GM21717 (cell line): ENCODE measurements around the gene RAB11FIP3.

ENCODE experiments used
- ATAC-seq: cut with Tn5 transposase; IDR thresholded peaks from one replicate; pipeline ENCODE4 v1.9.1; 2021; ENCODE audit warnings: mild to moderate bottlenecking, moderate library complexity; ENCODE audit not compliant: unreplicated experiment

The RAB11FIP3 gene

DNA sequence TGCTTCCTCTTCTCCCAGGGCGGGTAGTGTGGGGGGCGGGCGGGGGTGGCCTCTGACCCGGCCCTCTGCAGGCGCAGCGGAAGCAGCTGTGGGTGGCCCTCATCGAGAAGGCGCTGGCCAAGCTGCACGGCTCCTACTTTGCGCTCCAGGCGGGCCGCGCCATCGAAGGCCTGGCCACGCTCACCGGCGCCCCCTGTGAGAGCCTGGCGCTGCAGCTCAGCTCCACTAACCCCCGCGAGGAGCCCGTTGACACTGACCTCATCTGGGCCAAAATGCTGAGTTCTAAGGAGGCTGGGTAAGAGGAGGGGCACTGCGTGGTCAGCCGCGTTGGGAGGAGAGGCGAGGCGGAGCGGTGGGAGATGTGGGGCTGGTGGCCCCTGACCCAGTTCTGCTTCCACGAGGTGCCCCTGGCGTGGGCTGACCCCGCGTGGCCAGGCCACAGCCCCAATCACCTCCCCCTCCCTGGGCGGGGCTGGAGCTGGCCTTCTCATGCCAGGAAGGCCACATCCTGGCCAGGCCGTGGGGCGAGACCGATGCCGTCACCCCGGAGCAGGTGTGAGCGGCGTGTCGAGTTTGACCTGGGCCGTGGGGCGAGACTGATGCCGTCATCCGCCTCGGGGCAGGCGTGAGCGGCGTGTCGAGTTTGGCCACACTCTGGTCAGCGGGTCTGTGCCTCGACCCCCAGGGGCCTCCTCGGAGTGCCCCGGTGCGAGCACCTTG, 124.3 kb downstream of the RAB11FIP3 start:
- no peak for ATAC-seq

DNA sequence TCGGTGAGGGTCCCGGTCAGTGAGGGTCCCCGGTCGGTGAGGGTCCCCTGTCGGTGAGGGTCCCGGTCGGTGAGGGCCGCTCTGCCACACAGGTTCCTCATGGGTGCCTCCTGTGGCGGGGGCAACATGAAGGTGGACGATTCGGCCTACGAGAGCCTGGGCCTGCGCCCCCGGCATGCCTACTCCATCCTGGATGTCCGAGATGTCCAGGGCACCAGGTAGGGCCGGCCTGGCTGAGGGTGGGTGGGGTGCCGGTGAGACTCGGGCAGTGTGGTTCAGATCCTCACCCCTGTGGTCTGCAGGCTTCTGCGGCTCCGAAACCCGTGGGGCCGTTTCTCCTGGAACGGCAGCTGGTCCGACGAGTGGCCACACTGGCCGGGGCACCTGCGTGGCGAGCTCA, 125.8 kb downstream of the RAB11FIP3 start:
- no peak for ATAC-seq

DNA sequence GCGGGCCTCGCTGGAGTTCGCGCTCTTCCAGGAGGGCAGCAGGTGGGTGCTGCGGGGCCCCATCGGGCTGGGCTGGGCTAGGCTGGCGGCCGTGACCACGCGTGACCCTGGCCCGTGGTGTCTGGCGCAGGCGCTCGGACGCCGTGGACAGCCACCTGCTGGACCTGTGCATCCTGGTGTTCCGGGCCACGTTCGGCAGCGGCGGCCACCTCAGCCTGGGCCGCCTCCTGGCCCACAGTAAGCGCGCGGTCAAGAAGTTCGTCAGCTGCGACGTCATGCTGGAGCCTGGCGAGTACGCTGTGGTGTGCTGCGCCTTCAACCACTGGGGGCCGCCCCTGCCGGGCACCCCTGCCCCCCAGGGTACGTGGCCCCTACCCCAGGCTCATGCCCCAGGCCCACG, 126.7 kb downstream of the RAB11FIP3 start:
- no peak for ATAC-seq

DNA sequence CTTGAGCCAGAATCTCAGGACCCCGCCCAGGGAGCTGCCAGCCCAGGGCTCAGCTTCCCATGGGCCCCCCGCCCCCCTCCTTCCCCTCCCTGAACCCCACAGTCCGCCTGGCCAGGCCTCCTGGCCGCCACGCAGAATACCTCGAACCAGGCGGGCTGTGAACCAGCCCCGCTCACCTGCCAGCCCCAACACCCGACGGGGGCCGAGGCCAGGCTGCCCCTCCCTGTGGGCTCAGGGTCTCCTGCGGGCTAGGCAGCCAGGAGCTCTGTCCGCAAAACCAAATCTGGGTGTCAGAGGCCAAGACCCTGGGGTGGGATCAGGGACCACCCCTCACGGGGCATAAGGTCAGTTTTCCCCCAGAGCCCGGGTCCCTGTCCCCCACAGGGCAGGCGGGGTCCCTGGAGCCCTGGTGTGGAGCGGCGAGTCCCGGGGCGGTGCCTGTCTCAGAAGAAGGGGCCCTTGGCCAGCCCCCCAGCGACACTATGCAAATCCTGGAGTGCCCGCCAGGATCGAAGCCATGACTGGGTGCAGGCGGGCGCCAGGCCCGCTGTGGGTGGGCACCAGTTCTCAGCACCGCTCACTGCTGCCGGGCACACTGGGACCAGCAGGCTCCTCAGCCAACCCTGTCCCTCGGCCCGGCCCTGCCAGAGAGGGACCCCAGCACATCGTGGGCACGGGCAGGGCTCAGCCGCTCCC, 128.3 kb downstream of the RAB11FIP3 start:
- ATAC-seq = no peak

DNA sequence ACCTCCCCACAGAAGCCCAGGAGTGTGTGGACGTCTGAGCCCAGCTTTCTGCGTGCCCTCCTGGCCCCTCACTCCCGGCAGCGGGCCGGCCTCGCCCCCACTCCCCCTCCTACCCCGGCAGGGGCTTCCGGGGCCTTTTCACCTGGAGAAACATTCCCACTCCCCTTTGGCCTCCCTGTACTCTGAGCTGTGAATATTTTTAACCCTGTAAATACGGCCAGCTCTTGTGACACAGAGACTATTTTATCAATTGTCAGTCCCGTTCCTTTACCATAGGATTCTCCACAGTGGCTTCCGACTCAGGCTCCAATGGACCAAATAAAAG, 128.8 kb downstream of the RAB11FIP3 start:
- ATAC-seq = no peak

DNA sequence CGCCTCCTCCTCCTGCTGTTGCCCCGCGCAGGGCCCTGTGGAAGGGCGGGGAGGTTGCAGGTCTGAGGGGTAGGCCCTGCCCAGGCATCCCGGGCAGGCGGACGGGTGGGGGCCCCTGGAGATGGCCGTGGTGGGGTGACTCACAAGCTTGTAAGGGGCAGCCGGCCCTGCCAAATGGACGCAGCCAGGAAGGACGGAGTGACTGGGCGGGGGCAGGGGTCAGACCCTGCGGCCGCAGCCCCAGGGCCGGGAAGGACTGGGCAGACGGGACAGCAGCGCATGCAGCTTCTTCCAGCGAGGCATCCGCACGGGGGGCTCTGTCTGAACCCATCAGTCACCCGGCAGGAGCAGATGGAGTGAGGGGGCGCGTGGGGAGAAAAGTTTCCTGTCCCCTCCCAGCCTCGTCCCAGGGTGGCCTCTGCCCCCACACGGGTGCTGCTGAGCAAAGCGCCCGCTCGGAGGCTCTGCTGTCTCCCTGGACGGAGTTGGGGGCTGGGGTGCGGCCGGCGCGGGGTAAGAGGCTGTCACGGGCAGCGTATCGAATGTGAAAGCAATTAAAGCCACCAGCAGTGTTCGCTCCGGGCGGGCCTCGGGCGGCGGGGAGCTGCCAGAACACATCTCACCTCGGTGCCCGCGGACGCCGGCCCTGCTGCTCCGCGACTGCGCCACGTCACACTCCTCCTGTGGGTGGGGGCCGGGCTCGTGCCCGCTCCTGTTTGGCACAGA, 129.4 kb downstream of the RAB11FIP3 start:
- no peak for ATAC-seq

DNA sequence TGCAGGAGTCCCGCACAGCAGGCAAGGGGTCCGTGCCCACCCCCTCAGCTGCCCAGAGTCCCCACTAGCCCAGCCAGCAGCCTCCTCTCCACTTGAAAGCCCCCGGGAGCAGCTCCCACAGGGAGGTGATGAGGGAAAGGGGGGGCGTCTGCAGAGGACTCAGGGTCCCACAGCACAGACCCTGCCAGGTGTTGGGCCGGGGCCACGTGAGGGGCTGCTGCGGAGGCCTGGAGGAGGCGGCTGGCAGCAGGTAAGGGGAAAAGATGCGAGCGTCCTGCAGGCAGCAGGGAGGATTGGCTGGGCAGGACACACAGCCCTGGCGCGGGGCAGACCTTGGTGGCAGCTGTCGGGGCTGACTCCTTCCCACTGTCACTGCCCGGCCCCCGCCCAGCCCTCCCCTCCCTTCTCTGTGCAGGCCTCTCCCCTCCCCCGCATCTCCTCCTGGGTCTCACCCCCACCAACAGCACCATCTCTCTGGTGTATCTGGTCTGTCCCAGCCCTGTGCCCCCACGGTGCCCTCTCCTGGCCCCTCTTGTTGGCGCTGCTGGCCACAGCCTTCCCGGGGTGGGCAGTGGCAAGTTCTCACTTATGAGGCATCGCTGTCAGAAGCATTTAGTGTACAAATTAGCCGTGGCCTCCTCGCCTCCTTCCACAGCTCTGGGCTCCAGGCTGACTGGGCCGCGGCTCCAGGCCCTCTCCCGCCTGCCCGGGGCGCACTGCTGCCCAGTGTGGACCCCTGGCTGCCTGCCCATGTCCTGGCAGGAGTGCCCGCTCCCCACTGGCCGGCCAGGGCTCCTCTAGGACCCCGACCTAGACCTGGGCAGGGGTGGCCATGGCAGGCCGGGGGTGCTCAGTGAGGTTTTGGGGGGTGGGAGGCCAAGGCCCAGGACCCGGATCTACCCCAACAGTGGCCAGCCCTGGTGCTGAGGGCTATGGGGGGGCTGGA, 130.4 kb downstream of the RAB11FIP3 start:
- ATAC-seq = no peak

DNA sequence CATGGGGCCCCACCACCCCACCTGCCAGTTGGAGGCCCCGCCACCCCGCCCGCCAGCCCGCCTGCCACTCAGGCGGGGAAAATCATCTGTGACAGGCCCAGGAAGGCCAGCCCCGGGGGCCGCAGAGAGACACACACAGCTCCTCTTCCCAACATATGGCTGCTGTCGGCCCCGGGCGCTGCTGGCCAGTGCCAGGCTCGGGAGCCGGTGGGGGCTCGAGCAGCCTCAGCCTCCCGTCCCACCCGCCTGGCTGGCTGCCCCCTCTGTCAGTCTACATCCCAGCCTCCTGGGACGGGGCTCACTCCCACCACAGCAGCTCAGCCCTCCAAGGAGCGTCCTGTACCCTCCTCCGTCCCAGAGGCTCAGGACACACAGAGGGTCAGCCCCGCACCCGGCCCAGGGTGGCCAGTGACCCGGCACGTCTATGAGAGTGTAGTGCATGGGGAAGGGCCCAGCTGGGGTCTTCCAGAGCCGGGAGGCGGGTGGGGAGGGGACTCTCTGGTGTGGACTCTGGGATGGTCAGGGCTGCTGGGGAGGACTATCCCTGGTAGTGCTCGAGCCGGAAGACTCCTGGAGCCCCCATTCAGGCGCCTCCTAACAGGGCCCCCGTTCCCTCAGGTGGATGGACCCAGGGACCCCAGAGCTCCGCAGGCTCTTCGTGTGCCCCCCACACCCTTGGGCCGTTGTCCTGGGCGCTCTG, 131.2 kb downstream of the RAB11FIP3 start:
- no peak for ATAC-seq

DNA sequence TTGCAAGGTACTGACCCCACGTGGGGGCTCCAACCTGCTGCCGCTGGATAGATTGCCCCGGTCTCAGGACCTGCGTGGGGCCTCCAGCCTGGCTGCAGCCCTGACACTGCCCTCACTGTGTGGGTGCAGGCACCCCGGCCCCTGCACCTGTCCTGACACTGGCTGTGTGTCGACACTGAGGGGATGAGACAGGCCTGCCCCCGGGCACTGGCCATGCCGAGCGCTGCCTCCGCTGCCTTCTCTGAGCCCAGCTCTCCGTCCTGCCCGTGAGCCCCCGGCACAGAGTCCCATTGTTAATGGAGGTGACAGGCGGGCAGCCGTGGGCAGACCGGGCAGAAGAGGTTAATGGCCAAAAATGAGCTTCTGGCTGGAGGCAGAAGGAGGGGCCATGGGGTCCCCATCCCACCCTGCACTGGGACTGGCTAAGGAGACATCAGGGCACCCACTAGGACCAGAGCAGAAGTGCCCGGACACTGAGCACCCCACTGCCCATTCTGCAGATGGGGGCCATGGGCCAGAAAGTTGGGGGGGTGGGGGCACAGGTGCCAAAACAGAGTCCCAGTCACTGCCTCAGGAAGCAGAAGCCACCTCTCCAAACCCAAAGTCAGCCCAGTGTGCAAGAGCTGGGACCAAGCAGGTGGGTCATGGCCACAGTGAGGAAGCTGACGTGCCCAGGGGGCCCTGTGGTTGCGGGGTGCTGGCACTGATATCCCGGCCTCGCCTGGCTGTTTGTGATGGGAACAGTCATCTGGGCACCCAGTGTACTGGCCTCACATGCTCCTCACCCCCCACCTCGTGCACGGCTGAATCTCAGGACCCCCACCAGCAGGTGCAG, 132.2 kb downstream of the RAB11FIP3 start:
- no peak for ATAC-seq

DNA sequence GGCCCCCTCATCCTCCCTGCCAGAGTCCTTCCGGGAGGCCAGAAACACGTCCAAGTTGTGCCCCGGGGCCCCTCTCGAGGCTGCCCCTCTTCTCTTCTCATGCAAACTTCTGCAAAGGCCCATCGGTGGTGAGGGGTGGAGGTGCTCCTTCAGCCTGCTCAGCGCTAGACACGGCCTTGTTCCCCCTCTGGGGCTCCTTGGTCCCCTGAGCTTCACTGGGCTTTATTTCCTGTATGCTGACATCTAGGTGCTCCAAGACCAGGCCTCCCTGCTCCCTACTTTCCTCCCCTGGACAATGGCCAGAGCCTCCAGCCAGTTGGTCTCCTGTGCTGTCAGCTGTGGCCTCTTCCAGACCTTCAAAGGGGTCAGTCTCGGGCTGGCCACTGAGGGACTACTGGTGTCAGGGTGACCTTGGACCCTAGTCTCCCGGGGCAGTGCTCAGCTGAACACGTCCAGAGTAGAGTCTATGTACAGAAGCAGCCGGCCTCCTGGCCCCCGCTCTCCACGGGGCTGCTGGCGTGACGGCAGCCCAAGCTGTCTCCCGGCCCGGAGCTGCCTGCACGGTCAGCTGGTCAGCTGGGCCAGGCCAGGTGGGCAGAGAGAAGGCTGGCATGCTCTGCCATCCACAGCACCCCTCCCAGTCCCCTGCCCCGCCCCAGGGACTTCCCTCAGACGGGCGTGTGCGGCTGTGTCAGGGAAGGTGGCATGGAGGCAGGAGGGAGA, 133.0 kb downstream of the RAB11FIP3 start:
- no peak for ATAC-seq

DNA sequence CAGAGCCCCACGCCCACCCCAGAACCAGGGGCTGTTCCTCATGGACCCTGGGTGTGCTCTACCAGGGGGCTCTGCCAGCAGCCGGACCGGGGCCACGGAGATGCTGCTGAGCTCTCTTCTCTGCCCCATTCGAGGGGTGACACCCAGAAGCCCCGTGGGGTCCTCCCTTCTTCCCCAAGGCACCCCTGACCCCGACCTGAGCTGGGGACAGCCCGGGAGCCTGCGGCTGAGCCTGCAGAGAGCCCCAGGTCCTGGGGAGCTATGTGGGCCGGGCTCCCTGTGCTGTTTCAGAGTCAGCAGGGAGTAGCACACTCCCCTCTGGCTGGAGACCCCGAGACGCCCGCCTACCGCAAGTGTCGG, 133.6 kb downstream of the RAB11FIP3 start:
- no peak for ATAC-seq

DNA sequence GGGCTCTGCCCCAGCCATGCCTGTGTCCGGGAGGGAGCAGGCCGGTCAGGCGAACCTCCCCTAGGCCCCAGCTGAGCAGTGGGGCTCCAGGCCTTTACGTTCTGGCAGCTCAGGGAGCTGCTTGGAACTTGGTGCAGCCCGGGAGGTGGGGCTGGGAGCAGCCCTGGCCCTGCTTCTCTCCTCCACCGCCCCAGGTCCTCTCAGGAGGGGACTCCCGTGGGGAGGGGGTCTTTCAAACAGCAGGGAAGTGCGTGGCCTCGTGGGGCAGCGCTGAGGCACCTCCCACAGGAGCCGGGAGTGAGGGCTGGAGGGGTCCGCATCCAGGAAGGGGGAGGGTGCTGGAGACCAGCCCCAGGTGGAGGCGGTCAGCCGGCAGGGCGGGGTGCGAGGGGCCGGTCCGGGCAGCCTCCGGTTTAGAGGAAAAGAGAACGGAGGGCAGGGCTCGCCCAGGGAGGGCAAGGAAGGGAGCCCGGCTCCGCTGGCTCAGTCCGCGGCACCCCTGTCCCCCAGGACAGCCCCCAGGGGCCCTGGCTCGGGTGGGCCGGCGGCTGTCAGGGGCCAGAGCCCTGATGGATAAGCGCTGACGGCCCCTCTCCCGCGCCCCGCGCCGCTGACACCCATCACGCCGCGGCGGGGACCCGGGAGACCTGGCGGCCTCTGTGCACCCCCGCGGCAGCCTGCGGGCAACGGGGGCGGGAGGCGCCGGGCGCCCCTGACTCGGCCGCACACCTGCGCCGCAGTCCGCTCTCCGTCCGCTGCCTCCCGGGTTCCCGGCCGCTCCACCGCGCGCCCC, 134.2 kb downstream of the RAB11FIP3 start:
- no peak for ATAC-seq

DNA sequence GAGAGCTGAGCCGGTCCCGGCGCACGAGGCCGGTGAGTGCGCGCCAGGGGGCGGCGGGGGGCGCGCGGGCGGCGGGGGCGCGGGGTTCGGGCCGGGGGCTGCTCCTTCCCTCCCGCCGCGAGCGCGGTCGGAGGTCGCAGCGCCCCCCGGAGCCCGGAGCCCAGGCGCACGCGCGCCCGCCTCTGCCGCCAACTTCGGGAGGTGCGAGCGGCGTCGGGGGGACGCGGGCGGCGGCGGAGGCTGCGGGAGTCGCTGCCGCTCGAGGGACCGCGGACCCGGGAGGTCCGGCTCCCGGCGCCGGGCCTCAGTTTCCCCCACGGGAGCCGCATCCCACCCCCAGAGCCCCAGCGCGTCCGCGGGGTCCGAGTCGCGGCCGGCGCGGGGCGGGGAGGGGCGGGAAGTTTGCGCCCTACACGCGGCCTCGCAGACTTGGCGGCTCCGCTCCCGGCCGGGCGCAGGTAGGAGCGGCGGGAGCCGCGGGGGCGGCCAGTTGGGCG, 134.8 kb downstream of the RAB11FIP3 start, which contains the start of gene PRR35:
Gene PRR35, plus strand, starts transcription at position 191 of the 497 bp plus-strand sequence. CDS start 2,901 bp downstream, outside the sequence.
- no peak for ATAC-seq

DNA sequence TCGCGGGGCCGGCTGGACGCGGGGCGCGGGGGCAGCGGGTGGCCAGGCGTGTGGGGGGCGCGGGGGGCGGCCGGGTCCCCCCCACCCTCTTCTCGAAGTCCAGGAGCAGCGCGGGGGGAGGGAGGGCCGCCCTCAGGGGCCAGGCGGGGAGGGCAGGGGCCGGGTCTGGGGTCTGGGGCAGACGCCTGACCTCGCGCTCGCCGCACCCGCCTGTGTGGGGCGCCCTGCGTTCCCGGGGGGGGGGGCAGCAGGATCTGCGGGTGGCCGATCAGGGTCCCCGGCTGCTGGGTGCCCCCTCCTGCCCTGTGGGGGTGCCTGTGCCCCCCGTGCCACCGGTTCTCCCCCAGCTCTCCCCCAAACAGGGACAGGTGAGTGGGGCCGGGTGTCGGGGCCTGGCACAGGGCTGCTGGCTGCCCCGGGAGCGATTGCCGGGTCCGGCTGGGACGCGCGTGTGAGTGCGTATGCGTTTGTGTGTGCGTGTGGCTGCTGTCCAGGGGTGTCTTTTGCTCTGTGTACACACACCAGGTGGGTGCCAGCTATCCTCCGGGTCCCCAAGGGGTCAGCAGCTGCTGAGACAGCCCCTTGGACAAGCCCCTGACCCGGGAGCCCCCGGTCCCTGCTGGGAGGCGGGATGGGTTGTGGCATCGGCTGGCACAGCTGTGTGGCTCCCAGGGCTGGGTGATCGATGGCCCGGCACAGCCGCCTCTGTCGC, 135.4 kb downstream of the RAB11FIP3 start:
- no peak for ATAC-seq

DNA sequence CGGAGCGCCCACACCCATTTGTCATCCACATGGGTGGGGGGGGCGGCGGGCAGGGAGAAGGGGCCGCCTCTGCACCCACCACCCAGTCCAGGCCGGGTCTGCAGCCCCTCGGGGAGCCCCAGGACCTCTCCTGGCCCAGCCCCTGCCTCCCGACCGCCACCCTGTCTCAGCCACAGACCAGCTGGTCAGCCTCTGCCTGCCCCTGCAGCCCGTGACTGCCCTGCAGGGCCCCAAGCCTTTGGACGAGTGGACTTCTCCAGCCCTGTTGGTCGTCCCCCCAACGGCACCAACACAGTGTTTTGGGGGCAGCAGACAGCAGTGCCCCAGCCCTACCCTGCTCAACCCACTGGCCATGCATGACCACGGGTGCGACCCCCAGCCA, 136.0 kb downstream of the RAB11FIP3 start:
- ATAC-seq = no peak

DNA sequence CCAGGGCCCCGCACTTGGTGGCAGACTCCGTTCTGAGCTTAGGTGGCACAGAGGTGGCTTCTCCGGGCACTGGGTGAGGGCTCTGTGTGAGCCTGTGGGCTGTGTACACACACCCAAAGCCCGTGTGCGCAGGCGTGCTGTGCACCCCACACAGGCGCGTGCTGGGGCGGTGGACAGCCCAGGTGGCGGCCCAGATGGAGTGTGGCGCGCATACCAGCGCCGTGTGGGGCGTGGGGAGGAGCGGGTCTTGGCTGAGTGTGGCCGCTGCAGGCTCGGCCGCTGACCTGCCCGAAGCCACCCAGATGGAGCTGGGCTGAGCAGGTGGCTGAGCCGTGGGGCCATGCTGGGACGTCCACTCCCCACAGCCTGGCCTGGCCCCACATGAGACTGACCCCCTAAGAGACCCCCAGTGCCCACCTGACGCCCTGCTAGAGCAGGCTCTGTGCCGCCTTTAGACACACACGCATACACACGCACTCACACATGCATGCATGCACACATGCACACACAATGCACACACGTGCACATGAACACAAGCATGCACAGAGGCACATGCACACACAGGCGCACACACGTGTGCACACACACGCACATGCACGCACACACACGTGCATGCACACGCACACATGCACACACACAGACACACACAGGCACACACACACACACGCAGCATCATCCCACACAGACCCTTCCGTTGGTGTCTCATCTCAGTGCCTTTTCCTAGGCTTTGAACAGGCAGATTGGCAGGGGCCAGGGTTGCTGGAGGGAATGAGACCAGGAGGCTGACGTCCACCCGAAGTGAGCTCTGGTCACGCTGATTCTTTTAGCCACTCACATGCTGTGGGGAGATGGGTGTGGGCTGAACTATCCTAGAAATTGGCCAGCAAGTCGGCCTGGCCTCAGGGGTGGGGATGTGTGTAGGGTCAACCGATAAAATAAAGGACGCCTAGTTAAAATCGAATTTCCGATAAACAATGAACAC, 136.8 kb downstream of the RAB11FIP3 start:
- no peak for ATAC-seq
